Uterus (tissue), 2 donors: ENCODE data around the gene PERM1.

Experiments used
- POLR2A ChIP-seq, 2 donors: fragments of 450-650 bp; IDR thresholded peaks; one replicate each; pipeline ENCODE4 v1.6.1; 2016; ENCODE audit warnings: antibody characterized with exemption in 2 of 2, mild to moderate bottlenecking in 1 of 2, moderate library complexity in 1 of 2
- TF ChIP-seq, protein P1 (sequence below), 4 experiments: fragments of 200-600 bp in 2 of 4; fragments of 450-650 bp in 2 of 4; sonication (generic) in 2 of 4; IDR thresholded peaks; one replicate each; pipeline ENCODE4 v1.5.1; 2016 to 2019; ENCODE audit warnings: antibody characterized with exemption in 4 of 4, mild to moderate bottlenecking in 2 of 4, moderate library complexity in 1 of 4

DNA sequence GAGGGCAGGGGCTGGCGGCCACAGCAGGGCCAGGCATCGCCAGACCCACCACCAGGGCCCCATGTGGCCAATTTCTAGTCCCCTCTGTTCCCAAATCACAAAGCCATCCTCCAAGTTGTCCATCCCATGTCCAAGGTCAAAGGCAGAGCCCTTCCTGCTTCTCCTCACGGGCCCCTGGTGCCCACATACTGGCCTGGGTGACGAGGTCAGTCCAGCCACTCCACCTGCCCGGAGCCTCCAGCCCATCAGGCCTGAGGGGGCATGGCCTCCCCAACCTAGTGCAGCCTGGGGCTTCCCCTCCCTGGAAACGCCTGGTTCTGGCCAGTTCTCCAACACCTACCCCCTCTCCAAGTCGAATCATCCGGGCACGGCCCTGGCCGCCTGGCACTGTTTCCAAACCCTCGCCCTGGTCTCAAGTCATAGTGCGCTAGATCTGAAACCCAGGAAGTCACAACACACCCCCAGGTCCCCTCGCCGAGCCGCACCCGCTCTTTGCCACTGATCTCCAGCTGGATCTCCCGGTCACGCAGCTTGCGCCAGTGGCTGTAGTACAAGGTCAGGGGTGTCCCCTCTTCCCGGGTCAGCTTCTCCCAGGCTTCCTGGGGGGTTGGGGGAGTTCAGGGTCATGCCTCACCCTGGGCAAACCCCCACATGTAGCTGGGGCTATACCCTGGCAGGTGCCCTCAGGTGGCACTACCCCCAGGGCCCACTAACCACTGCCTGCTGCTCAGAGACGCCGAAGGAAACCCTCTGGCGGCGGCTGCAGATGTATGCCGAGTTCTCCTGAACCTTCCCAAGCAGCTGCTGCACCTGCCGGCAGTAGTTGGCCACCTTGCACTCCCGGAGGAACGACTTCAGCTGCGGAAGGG is 36.0 kb downstream of the PERM1 start:
- TF ChIP-seq, protein P1, sequence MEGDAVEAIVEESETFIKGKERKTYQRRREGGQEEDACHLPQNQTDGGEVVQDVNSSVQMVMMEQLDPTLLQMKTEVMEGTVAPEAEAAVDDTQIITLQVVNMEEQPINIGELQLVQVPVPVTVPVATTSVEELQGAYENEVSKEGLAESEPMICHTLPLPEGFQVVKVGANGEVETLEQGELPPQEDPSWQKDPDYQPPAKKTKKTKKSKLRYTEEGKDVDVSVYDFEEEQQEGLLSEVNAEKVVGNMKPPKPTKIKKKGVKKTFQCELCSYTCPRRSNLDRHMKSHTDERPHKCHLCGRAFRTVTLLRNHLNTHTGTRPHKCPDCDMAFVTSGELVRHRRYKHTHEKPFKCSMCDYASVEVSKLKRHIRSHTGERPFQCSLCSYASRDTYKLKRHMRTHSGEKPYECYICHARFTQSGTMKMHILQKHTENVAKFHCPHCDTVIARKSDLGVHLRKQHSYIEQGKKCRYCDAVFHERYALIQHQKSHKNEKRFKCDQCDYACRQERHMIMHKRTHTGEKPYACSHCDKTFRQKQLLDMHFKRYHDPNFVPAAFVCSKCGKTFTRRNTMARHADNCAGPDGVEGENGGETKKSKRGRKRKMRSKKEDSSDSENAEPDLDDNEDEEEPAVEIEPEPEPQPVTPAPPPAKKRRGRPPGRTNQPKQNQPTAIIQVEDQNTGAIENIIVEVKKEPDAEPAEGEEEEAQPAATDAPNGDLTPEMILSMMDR (IDR thresholded peaks at IDR 0.05): no peak
- TF ChIP-seq POLR2A (IDR thresholded peaks at IDR 0.05): no peak
